ENCODE results near the gene C1QTNF9B. TPM values are rescaled to one million over a fixed set of nuclear protein-coding genes. Genes with fewer than 3 reads are reported as not detected.
A peak's percentile ranks its signal among the peaks of the same experiment; 100 is the strongest.
"Not testable (repeated sequence)": the region's sequence is repeated elsewhere in the genome, so short reads cannot be mapped to it uniquely, and the experiment has no call there.

C1QTNF9B gene
- total RNA-seq, 1 donor from 2014 or later = 0.20 TPM

DNA sequence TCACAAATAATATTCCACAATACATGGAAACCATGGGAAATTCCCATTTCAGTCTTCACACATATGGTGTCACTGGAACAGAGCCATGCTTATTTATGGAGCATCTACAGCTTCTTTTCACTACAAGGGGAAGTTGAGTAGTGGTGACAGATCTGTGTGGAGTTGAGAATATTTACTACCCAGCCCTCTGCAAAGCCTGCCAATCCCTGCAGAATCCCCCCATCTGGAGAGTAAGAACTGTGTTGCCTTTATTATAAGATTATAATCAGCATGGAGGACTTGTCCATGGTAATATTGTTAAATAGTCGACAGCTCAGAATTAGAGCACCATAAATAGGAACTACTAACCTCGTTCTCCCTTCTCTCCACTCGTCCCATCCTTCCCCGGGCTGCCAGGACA lies 3.5 kb downstream of the C1QTNF9B start:
- peak; percentile 54 for DNase-seq

- peak; percentile 45 for DNase-seq
Measured at GRCh38 chr13:23889615-23890607, 7.4 kb downstream of the C1QTNF9B start.

GRCh38 chr13:23888658-23889614 lies 8.4 kb downstream of the C1QTNF9B start, which contains the start of gene MIPEP:
MIPEP (minus strand) TSS chr13:23889400; CDS start chr13:23889320, 80 bp downstream.
- peak; percentile 94 for DNase-seq

- not testable (repeated sequence) for DNase-seq
Measured at GRCh38 chr13:23884361-23884760, 12.9 kb downstream of the C1QTNF9B start.

- DNase-seq = no peak
Measured at GRCh38 chr13:23883255-23883654, 14.0 kb downstream of the C1QTNF9B start.

GRCh38 chr13:23881402-23881800 lies 15.9 kb downstream of the C1QTNF9B start:
- not testable (repeated sequence) for DNase-seq

DNA sequence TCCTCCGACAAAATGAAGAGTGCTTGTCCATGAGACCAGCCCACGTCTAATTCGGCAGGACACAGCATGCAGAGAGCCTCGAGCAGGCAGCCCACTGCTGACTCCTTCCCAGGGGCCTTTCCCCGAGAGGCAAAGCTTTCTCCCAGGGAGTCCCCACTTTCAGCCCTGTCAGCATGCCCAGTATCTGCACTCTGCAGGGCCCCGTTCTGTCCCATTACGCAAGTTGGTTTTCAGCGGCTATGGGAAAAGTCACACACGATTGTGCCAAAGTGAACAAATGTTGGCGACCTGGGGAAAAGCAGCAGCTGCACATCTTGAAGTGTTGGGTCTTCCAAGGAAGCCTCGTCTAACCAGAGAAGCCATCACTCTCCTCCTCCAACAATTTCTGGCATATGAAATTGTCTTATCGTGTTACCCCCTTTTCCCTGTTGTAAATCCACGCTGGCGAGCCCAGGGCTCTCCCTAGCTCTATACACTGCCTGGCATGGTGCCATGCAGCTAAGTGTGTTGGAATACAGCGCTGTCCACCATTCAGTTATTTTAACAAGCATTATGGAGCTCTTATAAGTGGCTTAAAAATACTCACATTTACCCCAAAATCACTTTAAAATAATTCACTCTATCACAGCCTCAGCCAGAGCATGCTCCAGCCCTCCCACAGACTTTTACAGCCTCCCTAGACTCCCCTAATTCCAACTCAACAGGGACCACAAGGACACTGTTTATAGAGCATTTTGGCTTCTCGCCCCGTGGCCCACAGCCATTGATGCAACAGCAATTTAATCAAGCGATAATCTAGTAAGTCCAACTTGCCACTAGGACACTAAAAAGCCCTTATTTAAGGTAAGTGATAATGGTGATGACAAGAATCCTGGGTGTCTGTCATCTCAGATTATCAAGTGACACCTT lies 16.6 kb downstream of the C1QTNF9B start:
- not testable (repeated sequence) for DNase-seq

- DNase-seq = no peak
Measured at GRCh38 chr13:23877286-23877685, 20.0 kb downstream of the C1QTNF9B start.

- DNase-seq = no peak
Measured at GRCh38 chr13:23876265-23876664, 21.0 kb downstream of the C1QTNF9B start.

DNA sequence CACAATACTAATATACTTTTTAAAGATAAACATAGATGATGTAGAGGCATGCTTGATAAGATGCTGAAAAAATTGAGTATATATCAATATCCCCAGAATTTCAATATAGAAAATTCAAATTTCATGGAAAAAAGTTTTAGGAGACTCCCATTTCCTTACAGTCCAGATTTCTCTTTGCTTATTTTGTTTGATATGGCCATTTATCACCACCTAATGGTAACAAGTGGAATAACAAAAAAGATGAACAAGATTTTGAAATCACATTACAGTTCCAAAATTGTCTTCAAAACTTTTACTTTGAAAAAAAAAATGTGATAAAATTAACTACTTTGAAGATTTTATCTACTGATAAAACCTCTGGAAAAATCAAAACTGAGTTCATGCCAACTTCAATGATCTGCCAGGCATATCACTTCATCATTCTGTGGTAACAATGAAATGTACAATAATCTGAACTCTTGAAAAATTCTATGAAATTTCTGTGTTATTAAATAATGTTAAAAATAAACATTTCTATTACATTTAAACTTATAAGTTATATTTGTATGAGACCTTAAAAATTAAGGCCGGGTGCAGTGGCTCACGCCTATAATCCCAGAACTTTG lies 25.6 kb downstream of the C1QTNF9B start:
- no peak for DNase-seq

DNA sequence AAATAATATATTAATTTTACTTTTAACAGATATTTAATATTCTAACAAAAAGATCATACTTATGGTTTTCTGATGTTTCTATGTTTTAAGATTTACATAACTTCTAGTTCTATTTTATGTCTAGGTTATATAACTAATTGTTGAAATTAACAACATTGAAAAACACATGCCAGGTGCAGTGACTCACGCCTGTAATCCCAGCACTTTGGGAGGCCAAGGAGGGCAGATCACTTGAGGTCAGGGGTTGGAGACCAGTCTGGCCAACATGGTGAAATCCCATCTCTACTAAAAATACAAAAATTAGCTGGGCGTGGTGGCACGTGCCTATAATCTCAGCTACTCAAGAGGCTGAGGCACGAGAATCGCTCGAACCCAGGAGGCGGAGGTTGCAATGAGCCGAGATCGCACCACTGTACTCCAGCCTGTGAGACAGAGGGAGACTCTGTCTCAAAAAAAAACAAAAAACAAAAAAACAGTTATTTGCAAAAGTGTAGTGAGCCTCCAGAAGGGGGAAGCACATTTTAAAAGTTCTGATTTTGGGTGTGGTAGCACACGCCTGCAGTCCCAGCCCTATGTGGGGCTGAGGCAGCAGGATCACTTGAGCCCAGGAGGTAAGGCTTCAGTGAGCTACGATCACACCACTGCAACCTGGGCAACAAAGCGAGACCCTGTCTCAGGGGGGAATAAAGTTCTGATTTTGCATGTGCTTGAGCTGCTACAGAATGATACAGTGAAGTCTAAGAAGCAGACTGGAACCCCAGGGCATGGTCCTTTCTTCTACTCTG lies 26.8 kb downstream of the C1QTNF9B start:
- no peak for DNase-seq

GRCh38 chr13:23868521-23868920 lies 28.8 kb downstream of the C1QTNF9B start:
- DNase-seq = no peak

GRCh38 chr13:23867027-23867491 lies 30.2 kb downstream of the C1QTNF9B start:
- no peak for DNase-seq

DNA sequence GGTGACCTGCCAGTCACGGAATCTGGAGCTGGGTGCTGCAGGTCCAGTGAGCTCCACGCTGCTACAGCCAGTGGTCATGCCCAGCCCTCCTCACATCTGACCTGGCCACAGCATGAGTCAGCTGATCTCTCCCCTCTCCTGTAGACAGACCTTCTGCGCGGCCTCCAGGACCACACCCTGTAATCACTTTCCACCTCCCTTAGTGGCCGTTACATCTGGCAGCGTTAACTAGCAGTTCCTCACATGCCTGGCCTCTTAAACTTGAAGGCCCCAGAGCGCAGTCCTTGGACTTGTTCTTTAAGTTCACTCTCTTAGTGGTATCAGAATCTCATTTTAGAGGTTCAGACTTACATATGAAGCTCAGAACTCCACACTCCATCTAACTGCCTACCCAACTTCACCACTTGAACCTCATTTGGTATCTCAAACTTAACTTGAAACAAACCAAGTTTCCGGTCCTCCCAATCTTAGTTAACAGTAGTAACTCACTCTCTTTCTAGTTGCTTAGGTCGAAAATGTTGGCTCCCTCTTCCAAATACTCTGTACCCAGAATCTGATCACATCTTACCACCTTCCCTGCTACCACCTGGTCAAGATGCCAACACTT lies 30.8 kb downstream of the C1QTNF9B start:
- DNase-seq = no peak

DNA sequence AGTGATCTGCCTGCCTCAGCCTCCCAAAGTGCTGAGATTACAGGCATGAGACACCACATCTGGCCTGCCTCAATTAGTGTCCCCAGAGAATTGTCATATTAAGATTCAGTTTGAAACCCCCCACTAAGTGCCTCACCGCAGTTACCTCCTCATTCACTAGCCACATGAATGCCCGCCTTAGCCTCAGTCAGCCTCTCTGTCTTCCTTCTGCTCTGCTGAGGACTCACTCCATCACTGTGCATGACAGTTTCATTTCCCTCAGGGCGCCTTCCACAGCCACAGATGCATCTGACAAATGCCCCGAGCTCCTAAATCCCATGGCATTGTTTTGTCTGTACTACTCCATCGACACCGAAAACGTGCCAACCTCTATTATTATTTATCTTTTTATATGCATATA lies 31.4 kb downstream of the C1QTNF9B start:
- no peak for DNase-seq

DNA sequence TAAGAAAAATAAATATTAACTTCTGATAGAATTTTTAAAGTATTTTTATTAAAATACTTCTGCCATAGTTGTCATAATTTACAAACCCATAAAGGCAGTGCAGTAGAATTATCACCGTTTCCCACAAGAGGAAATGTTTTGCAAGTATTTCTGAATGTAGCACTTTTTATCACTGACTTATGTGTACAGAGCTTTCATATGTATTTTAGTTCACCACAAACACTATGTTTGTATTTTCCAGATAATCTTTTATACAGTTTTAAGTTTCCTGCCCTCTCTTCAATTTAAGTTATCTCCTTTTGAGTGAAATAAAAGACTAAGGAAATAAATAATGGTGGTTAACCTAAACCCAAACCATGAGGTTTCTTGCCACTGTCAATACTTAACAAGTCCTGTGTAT lies 32.3 kb downstream of the C1QTNF9B start:
- no peak for DNase-seq

GRCh38 chr13:23861310-23861709 lies 36.0 kb downstream of the C1QTNF9B start:
- DNase-seq = no peak

DNA sequence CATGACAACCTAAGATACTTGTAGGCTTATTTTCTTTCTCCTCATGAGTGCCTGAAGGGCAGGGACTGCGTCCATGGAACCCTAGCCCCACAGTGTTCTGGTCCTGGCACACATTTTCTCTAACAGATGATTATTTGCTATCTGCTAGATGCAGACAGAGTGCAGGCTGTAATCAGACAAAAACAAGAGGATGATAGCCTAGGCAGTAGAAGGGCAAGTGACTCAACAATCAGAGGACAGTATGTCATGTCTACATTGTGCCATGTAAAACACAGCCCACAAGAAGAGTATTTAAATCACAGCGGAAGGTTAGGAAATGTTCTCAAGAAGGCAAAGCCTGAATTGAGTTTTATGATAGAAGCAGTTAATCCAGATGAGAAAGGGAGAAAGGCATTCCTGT lies 37.4 kb downstream of the C1QTNF9B start:
- DNase-seq = no peak

DNA sequence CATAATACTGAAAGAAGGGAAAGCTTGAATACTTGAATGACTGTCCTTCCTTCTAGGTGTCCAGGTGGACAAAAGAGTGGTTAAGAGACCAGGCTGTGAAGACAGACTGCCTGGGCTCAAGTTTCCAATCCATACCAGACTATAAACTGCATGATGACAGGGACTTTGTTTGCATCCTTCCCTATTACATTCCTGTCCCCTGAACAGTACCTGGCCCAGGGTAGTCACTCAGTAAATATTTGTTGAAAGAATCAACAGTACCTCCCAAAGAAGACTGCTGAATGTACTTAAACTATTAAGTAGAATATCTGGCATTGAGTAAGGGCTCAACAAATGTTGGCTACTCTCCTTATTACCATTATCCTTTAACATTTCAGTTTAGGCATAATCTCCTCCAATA lies 37.8 kb downstream of the C1QTNF9B start:
- DNase-seq = no peak

- no peak for DNase-seq
Measured at GRCh38 chr13:23858546-23858945, 38.8 kb downstream of the C1QTNF9B start.
